Activated CD8-positive, alpha-beta memory T cell treated with anti-CD3 and anti-CD28 coated beads, Interleukin-2, amount 50 U/mL, for 48 hours (primary cell): ENCODE measurements around the gene EPB41L1.

Experiments
- DNase-seq: peaks from one replicate; pipeline ENCODE4 v3.0.0-alpha.2; 2020

EPB41L1 gene

GRCh38 chr20:36154700-36155628, at the start of gene EPB41L1:
Gene EPB41L1, plus strand, starts transcription at chr20:36154740. Its CDS starts 19,038 bp downstream, at chr20:36173778.
- no peak for DNase-seq

- no peak for DNase-seq
Observed at GRCh38 chr20:36104856-36105255, 49.7 kb upstream of the EPB41L1 start.

- no peak for DNase-seq
Observed at GRCh38 chr20:36105711-36106226, 48.8 kb upstream of the EPB41L1 start.

- no peak for DNase-seq
Observed at GRCh38 chr20:36106606-36107005, 47.9 kb upstream of the EPB41L1 start.

- DNase-seq, result no peak
Observed at GRCh38 chr20:36107881-36108280, 46.7 kb upstream of the EPB41L1 start.

- no peak for DNase-seq
Observed at GRCh38 chr20:36109251-36109947, 45.1 kb upstream of the EPB41L1 start.

- DNase-seq, result no peak
Observed at GRCh38 chr20:36110994-36111393, 43.5 kb upstream of the EPB41L1 start.

- DNase-seq, result no peak
Observed at GRCh38 chr20:36112112-36112511, 42.4 kb upstream of the EPB41L1 start.

- DNase-seq, result no peak
Observed at GRCh38 chr20:36113036-36113435, 41.5 kb upstream of the EPB41L1 start.

- no peak for DNase-seq
Observed at GRCh38 chr20:36113566-36114250, 40.8 kb upstream of the EPB41L1 start.

GRCh38 chr20:36114707-36115106, 39.8 kb upstream of the EPB41L1 start:
- DNase-seq, result no peak

GRCh38 chr20:36115925-36116324, 38.6 kb upstream of the EPB41L1 start:
- DNase-seq, result no peak

GRCh38 chr20:36116807-36117441, 37.6 kb upstream of the EPB41L1 start:
- no peak for DNase-seq

GRCh38 chr20:36117638-36118037, 36.9 kb upstream of the EPB41L1 start:
- DNase-seq, result no peak

- DNase-seq, result no peak
Observed at GRCh38 chr20:36118371-36118770, 36.2 kb upstream of the EPB41L1 start.

- no peak for DNase-seq
Observed at GRCh38 chr20:36119537-36119936, 35.0 kb upstream of the EPB41L1 start.

- no peak for DNase-seq
Observed at GRCh38 chr20:36120241-36120640, 34.3 kb upstream of the EPB41L1 start.

GRCh38 chr20:36120991-36121390, 33.5 kb upstream of the EPB41L1 start:
- no peak for DNase-seq

GRCh38 chr20:36121981-36122930, 32.3 kb upstream of the EPB41L1 start:
- DNase-seq, result no peak

- DNase-seq, result no peak
Observed at GRCh38 chr20:36122931-36123288, 31.6 kb upstream of the EPB41L1 start.

- no peak for DNase-seq
Observed at GRCh38 chr20:36125097-36125496, 29.4 kb upstream of the EPB41L1 start.
